CD4-positive, alpha-beta memory T cell (primary cell): ENCODE data around the gene CUBN. TPM values are rescaled to one million over a fixed set of nuclear protein-coding genes. Genes with fewer than 3 reads are reported as not detected.

ENCODE experiments used
- CTCF ChIA-PET: fragments of 350-600 bp; sonication (Branson Sonifier 250); formaldehyde crosslinking; loops from one replicate; lab custom pipeline; 2021; ENCODE audit warnings: inconsistent platforms; ENCODE audit not compliant: partially characterized antibody; lab: Charles Lee
- POLR2A ChIA-PET: fragments of 350-600 bp; sonication (Branson Sonifier 250); formaldehyde crosslinking; loops from one replicate; lab custom pipeline; 2021; ENCODE audit not compliant: partially characterized antibody; lab: Charles Lee
- DNase-seq, 5 donors: peaks; one replicate each; pipeline versions ENCODE4 v3.0.0 to v3.0.0-alpha.2; 2020 to 2022; ENCODE audit warnings: mixed read lengths in 1 of 5
- H3K27ac ChIP-seq: one replicate; pipeline ENCODE4 v1.7.0; 2013; ENCODE audit warnings: low read depth, low read length
- H3K27me3 ChIP-seq: 2 replicates; pipeline ENCODE4 v1.7.0; 2013; ENCODE audit warnings: mild to moderate bottlenecking, low read length, moderate library complexity; ENCODE audit not compliant: insufficient read depth
- H3K36me3 ChIP-seq: 2 replicates; pipeline ENCODE4 v1.7.0; 2013; ENCODE audit warnings: mild to moderate bottlenecking, low read length, moderate library complexity; ENCODE audit not compliant: insufficient read depth
- H3K4me1 ChIP-seq: 2 replicates; pipeline ENCODE4 v1.7.0; 2013; ENCODE audit warnings: mild to moderate bottlenecking, low read length, moderate library complexity; ENCODE audit not compliant: insufficient read depth
- H3K4me3 ChIP-seq, 2 donors: one replicate each; pipeline ENCODE4 v1.7.0; 2013; ENCODE audit warnings: low read length in 2 of 2, mild to moderate bottlenecking in 1 of 2
- H3K9me3 ChIP-seq, 2 donors: one replicate each; pipeline ENCODE4 v1.7.0; 2013; ENCODE audit warnings: low read length in 2 of 2, control low read depth in 1 of 2; ENCODE audit not compliant: control insufficient read depth in 1 of 2
- H3K27ac Mint-ChIP-seq, 7 donors: one replicate each; pipeline ENCODE4 v1.8.0; 2020 to 2021; ENCODE audit warnings: mixed read lengths in 7 of 7, mild to moderate bottlenecking in 6 of 7, inconsistent platforms in 3 of 7, moderate library complexity in 3 of 7
- H3K27me3 Mint-ChIP-seq, 2 donors: one replicate each; pipeline ENCODE4 v1.8.0; 2020 to 2021; ENCODE audit warnings: mixed read lengths in 2 of 2
- H3K36me3 Mint-ChIP-seq, 2 donors: one replicate each; pipeline ENCODE4 v1.8.0; 2020 to 2021; ENCODE audit warnings: mixed read lengths in 2 of 2, inconsistent platforms in 1 of 2, mild to moderate bottlenecking in 1 of 2
- H3K4me1 Mint-ChIP-seq, 4 donors: one replicate each; pipeline ENCODE4 v1.8.0; 2020 to 2021; ENCODE audit warnings: mixed read lengths in 4 of 4, mild to moderate bottlenecking in 1 of 4
- H3K4me3 Mint-ChIP-seq, 8 donors: one replicate each; pipeline ENCODE4 v1.8.0; 2020 to 2021; ENCODE audit warnings: mixed read lengths in 8 of 8, mild to moderate bottlenecking in 7 of 8, moderate library complexity in 6 of 8, inconsistent platforms in 3 of 8
- H3K9me3 Mint-ChIP-seq, 8 donors: one replicate each; pipeline ENCODE4 v1.8.0; 2020 to 2021; ENCODE audit warnings: mixed read lengths in 8 of 8, mild to moderate bottlenecking in 5 of 8, inconsistent platforms in 3 of 8, moderate library complexity in 1 of 8
- intact Hi-C: fragments of 100-400 bp; cut with micrococcal nuclease; formaldehyde crosslinking; loops from one replicate; pipeline ENCODE4 v1.15.1; 2023
- polyA plus RNA-seq, 2 donors: library from polyadenylated mRNA; unstranded; fragments of 300-500 nt; fragmentation: Illumina TruSeq; gene quantifications; one replicate each; pipeline ENCODE4 v1.2.3, GENCODE V29; 2021
- total RNA-seq, 2 experiments: library from RNA; stranded (reverse); gene quantifications; one replicate each; pipeline ENCODE4 v1.2.3, GENCODE V29; 2021

Gene CUBN
- total and polyA plus RNA-seq, 4 experiments from 2014 or later: 0.49 to 10.9 (median 8.5) TPM; not detected in 1

DNA sequence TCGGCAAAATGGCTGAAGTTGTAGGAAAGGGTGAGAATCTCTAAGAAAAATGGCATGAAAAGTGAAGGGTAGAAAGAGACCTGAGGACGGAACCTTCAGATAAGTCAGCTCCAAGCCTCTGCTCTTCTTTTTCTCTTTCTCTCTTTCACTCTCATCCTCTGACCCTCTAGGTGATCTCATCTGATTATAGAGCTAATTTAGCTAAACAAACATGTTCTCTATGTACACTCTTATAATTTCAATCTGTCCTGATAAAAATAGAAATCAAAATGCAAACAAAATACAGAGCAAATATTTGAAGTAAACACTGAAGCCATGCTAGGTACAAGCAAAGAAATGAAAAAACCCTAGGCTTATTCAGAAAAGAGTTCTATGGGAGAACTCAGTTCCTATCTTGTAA lies 14.4 kb upstream of the CUBN start:
- intact Hi-C loops: no loop called here
- Mint-ChIP-seq H3K36me3 (peaks cover 4 to 7% of the 10 kb centered on the region in 2 donors), H3K9me3 (peaks cover 0 to 3% (median 0%) of the 10 kb centered on the region in 8 donors), H3K27ac (peak overlapping the region in 1 of 7 donors; percentile 18), H3K4me1 (peaks cover 14 to 29% (median 18%) of the 10 kb centered on the region in 4 donors), H3K4me3 (no peak overlapping the region), H3K27me3 (no peaks in the 10 kb centered on the region)
- no peaks in the 10 kb centered on the region for H3K27me3 ChIP-seq
- H3K9me3 ChIP-seq: no peaks in the 10 kb centered on the region
- no peaks in the 10 kb centered on the region for H3K36me3 ChIP-seq
- POLR2A ChIA-PET: interaction anchor here (1.3 kb wide), 1 partner anchor 57 kb away, joined by 4 read pairs; the partner anchor contains the start of gene TRDMT1
- no peak for DNase-seq
- no peak overlapping the region for H3K4me3 ChIP-seq
- no peak overlapping the region for H3K27ac ChIP-seq
- H3K4me1 ChIP-seq: peaks cover 7% of the 10 kb centered on the region
- CTCF ChIA-PET: interaction anchor here (1.5 kb wide), 1 partner anchor 23 kb away, joined by 3 read pairs; no protein-coding TSS in a partner anchor

GRCh38 chr10:17143055-17143690 lies 13.6 kb upstream of the CUBN start:
- intact Hi-C loops: no loop called here

DNA sequence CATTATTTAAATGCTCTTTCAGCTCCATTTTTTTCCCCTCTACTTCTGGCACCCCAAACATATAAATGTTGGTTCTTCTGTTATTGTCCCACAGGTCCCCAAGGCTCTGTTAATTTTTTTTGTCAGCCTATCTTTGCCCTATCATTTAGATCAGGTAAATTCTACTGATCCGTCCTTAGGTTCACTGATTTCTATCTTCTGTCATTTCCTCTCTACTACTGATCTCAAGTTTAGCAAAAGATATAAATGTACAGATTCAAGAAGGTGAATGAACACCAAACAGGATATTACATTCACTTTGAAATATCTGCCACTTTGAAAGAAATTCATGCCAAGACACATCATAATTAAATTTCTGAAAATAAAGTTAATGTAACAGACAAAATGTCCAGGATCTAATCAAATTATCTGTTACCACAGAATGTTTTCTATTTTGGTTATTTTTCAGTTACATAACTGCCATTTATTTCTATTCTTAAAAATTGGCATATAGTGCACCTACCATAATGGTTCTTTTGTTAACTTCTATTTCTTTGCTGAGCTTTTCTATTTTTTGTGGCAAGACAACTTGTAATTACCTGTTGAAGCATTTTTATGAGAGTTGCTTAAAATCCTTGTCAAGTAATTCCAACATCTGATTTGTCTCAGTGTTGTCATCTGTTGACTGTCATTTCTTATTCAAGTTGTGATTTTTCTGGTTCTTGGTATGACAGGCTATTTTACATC lies 12.1 kb upstream of the CUBN start:
- H3K4me3 ChIP-seq: no peak overlapping the region
- peaks cover 0 to 3% (median 0%) of the 10 kb centered on the region in 8 donors for H3K9me3 Mint-ChIP-seq
- H3K27me3 ChIP-seq: no peaks in the 10 kb centered on the region
- intact Hi-C loops: no loop called here
- H3K4me3 Mint-ChIP-seq: peak overlapping the region in 1 of 8 donors; percentile 13
- CTCF ChIA-PET: no interaction called here
- H3K27ac Mint-ChIP-seq: peak overlapping the region in 2 of 7 donors; percentile 11 to 31
- no peaks in the 10 kb centered on the region for H3K9me3 ChIP-seq
- H3K36me3 Mint-ChIP-seq: no peaks in the 10 kb centered on the region
- H3K36me3 ChIP-seq: no peaks in the 10 kb centered on the region
- H3K27me3 Mint-ChIP-seq: no peaks in the 10 kb centered on the region
- no peak overlapping the region for H3K27ac ChIP-seq
- POLR2A ChIA-PET: no interaction called here
- DNase-seq: peak in 1 of 5 donors; percentile 5
- H3K4me1 Mint-ChIP-seq: peaks cover 14 to 29% (median 18%) of the 10 kb centered on the region in 4 donors
- peaks cover 7% of the 10 kb centered on the region for H3K4me1 ChIP-seq

More at GRCh38 chr10:17143055-17143690, 13.6 kb upstream of the CUBN start:
- DNase-seq: no peak
- Mint-ChIP-seq H3K9me3 (peaks cover 0 to 3% (median 0%) of the 10 kb centered on the region in 8 donors), H3K4me1 (peaks cover 14 to 29% (median 18%) of the 10 kb centered on the region in 4 donors), H3K27ac (no peak overlapping the region), H3K27me3 (no peaks in the 10 kb centered on the region), H3K36me3 (peaks cover 4 to 7% of the 10 kb centered on the region in 2 donors), H3K4me3 (no peak overlapping the region)
- no peaks in the 10 kb centered on the region for H3K9me3 ChIP-seq
- POLR2A ChIA-PET: interaction anchor here (1.3 kb wide), 1 partner anchor 58 kb away, joined by 4 read pairs; the partner anchor contains the start of gene TRDMT1
- H3K4me1 ChIP-seq: peaks cover 7% of the 10 kb centered on the region
- H3K27ac ChIP-seq: no peak overlapping the region
- no peaks in the 10 kb centered on the region for H3K27me3 ChIP-seq
- CTCF ChIA-PET: no interaction called here
- no peaks in the 10 kb centered on the region for H3K36me3 ChIP-seq
- no peak overlapping the region for H3K4me3 ChIP-seq

- Mint-ChIP-seq H3K27me3 (no peaks in the 10 kb centered on the region), H3K4me3 (no peak overlapping the region), H3K4me1 (peaks cover 12 to 24% (median 15%) of the 10 kb centered on the region in 4 donors), H3K36me3 (no peaks in the 10 kb centered on the region), H3K9me3 (peaks cover 0 to 3% (median 0%) of the 10 kb centered on the region in 8 donors), H3K27ac (no peak overlapping the region)
- DNase-seq: no peak
- Histone ChIP-seq H3K9me3 (no peaks in the 10 kb centered on the region), H3K27ac (no peak overlapping the region), H3K4me3 (no peak overlapping the region), H3K27me3 (no peaks in the 10 kb centered on the region), H3K4me1 (peaks cover 7% of the 10 kb centered on the region), H3K36me3 (no peaks in the 10 kb centered on the region)
- intact Hi-C loops: no loop called here
- CTCF ChIA-PET: no interaction called here
- POLR2A ChIA-PET: no interaction called here
These were observed 10.8 kb upstream of the CUBN start for GRCh38 chr10:17140386-17140761.

GRCh38 chr10:17138460-17139042 lies 8.9 kb upstream of the CUBN start:
- ChIA-PET CTCF (interaction anchor here (0.7 kb wide), 1 partner anchor 618 kb away, joined by 3 read pairs; no protein-coding TSS in a partner anchor), POLR2A (interaction anchor here (0.5 kb wide), 1 partner anchor 76 kb away, joined by 3 read pairs; no protein-coding TSS in a partner anchor)
- Mint-ChIP-seq H3K36me3 (no peaks in the 10 kb centered on the region), H3K9me3 (peaks cover 0 to 3% (median 0%) of the 10 kb centered on the region in 8 donors), H3K4me1 (peaks cover 5 to 14% (median 7%) of the 10 kb centered on the region in 4 donors), H3K4me3 (no peak overlapping the region), H3K27ac (no peak overlapping the region), H3K27me3 (no peaks in the 10 kb centered on the region)
- Histone ChIP-seq H3K27ac (no peak overlapping the region), H3K9me3 (no peaks in the 10 kb centered on the region), H3K4me1 (peaks cover 7% of the 10 kb centered on the region), H3K36me3 (no peaks in the 10 kb centered on the region), H3K4me3 (no peak overlapping the region), H3K27me3 (no peaks in the 10 kb centered on the region)
- no peak for DNase-seq
- intact Hi-C loops: no loop called here

- CTCF ChIA-PET: no interaction called here
- no peak overlapping the region for H3K27ac ChIP-seq
These were observed 5.2 kb upstream of the CUBN start for GRCh38 chr10:17134737-17135260.

More at GRCh38 chr10:17134737-17135260, 5.2 kb upstream of the CUBN start:
- H3K9me3 Mint-ChIP-seq: no peaks in the 10 kb centered on the region
- peaks cover 0 to 6% of the 10 kb centered on the region in 2 donors for H3K36me3 Mint-ChIP-seq
- H3K4me1 Mint-ChIP-seq: peaks cover 0 to 5% (median under 1%) of the 10 kb centered on the region in 4 donors
- no peak for DNase-seq
- Histone ChIP-seq H3K9me3 (no peaks in the 10 kb centered on the region), H3K36me3 (no peaks in the 10 kb centered on the region), H3K27me3 (no peaks in the 10 kb centered on the region), H3K4me3 (no peak overlapping the region), H3K4me1 (no peaks in the 10 kb centered on the region)
- POLR2A ChIA-PET: no interaction called here
- no peak overlapping the region for H3K4me3 Mint-ChIP-seq
- H3K27me3 Mint-ChIP-seq: no peaks in the 10 kb centered on the region
- intact Hi-C loops: no loop called here
- H3K27ac Mint-ChIP-seq: peak overlapping the region in 1 of 7 donors; percentile 72
